Stimulated activated CD4-positive, alpha-beta T cell treated with anti-CD3 and anti-CD28 coated beads, Interleukin-2, amount 100 ng/mL, for 24 hours (primary cell): ENCODE results near the gene NEDD1.

Source experiments
- DNase-seq, 2 donors: peaks; one replicate each; pipeline ENCODE4 v3.0.0-alpha.2; 2020

Gene NEDD1

DNA sequence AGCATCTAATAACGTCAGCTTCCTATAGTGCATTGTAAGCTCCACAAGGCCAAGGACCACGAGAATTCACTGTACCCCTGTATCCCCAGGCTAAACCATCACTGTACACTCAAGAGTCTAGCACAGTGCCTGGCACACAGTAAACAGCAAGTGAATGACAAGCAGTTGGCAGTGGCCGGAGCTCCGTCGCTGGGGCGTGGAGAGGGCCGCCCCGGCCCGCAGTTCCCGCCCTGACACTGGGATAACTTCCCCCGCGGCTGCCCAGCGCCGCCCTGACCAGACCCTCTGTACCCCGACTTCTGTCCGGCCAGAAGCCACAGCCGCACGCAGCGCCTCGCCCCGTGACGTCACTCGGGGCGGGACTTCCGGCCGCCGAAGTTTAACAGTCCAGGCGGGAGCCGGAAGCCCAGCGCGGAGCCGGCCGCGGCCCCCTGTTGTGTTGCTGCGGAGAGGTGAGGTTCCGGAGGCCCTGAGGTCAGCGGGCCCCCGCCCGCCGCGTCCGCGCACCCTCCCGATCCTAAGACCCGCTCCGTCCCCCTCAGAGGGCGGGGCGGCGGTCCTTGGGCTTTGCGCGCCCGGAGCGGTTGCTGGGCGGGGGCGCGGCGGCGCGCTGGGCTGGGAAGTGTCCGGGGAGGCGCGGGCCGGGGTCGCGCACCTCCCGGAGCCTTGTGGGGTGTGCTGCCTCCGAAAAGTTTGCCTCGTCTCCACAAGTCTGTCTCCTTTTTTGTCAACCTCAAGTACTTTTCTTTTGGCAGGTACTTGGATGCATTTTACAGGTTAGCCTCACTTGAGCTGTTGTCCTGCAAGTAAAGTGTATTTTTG lies at the start of gene NEDD1:
TSS of gene NEDD1 (plus strand) at position 409 of the 822 bp plus-strand sequence. CDS start 2,503 bp downstream, outside the sequence.
- DNase-seq: peak; percentile 83 to 89

DNA sequence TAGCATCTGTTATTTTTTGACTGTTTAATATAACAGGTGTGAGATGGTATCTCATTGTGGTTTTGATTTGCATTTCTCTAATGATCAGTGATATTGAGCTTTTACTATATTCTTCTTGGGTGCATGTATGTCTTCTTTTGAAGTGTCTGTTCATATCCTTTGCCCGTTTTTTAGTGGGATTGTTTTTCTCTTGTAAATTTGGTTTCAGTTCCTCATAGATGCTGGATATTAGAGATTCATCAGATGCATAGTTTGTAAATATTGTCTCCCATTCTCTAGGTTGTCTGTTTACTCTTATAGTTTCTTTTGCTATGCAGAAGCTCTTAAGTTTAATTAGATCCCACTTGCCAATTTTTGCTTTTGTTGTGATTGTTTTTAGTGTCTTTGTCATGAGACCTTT lies 48.9 kb upstream of the NEDD1 start:
- DNase-seq: no peak

DNA sequence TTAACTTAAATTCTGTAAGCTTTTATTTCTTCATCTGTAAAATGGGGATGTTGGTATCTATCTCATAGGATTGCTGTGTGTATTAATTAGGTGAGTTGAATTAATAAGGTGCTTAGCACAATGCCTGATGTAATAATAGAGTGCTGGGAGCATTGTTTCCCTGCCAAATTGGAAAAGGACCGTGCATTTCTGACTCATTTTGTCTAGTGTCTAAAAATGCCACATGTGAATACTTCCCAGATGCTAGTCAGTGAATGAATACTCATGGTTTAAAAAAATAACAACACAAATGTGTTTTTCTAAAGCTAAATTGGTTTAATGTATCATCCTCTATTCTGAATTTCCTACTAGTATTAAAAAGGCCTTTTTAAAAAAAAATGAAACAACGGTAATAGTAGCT lies 45.4 kb upstream of the NEDD1 start:
- DNase-seq: no peak

- no peak for DNase-seq
Measured at GRCh38 chr12:96862326-96862725, 44.7 kb upstream of the NEDD1 start.

DNA sequence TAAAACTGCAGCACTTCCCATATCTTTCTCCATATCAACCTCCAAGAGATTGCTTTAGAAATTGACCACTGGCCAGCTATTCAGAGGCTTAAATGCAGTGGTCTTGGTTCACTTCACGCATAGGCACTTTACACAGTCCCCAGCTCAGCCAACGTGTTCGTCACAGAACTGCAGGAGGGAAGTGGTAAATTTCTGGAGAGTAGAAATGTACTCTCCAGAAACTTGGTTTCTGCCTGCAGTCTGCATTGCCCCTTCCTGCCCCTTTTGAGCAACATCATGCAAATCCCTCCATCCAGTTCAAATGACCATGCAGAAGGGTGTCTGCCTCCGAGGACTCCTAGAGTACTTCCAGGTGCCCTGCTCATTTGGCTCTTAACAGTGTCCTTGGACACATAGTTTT lies 42.7 kb upstream of the NEDD1 start:
- no peak for DNase-seq

DNA sequence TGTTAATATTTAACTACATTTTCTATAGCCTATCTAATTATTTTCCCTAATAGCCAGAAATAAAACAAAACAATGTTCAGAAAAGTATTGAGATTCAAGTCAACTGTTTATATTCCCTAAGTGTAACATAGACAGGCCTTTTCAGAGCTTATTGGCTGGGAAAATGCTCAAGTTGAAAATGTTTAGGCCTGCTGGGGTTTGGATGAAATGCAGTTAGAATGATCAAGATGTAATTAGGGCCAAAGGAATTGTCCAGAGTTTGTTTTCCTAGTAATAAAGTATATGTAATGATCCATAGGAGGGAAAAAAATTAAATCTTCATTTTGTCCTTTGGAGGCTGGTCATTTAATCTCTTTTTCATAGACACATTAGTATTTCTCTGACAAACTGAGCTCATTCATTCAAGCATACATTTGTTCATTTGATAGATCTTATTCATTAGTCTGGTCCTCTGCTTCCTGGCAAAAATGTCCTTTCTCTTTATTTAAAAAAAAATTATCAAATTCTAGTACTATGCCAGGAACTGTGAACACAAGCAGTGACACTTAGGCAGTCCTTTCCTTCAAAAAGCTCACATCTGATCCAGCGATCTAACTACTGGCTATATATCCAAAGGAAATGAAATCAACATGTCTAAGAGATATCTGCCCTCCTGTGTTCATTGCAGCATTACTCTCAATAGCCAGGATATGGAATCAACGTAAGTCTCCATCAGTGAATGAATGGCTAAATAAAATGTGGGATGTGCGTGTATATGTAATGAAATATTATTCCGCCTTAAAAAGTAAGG lies 40.1 kb upstream of the NEDD1 start:
- no peak for DNase-seq

GRCh38 chr12:96870946-96871345 lies 36.1 kb upstream of the NEDD1 start:
- no peak for DNase-seq

DNA sequence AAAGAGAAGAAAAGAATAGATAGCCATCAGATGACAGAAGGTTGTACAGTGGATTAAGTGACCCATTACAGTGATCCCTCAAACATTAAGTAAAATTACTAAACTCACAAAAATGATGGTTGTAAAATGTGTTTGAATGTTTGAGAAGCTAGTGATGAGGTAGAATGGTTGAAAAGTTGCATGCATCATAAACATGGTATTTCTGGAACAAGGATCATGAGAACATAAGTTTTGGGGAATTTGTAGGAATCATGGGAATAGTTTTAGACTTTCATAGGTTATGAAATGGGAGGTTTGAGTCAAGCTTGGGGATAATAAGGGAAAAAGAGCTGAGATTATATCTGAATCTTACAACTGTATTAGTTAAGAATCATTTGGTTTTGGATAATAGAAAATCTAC lies 34.1 kb upstream of the NEDD1 start:
- DNase-seq: no peak

GRCh38 chr12:96874211-96874610 lies 32.8 kb upstream of the NEDD1 start:
- no peak for DNase-seq

DNA sequence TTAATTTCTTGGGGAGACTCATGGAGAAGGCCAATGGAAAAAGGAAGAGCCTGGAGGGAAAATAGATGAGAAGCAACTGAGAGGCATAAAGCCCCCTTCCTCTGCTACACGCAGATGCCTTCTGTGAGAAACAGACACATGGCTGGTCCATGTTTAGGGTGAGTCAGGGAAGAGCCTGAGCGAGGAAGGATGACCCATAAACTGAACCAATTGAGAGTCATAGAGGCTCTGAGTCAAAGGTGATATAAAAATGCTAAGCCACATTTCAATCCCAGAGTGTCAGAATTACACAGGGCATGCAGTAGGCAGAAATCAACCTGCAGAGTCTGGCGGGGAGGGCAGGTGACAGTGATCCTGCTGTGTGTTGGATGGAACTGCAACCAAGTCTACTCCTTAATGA lies 30.1 kb upstream of the NEDD1 start:
- no peak for DNase-seq

GRCh38 chr12:96878704-96879103 lies 28.4 kb upstream of the NEDD1 start:
- DNase-seq: no peak

DNA sequence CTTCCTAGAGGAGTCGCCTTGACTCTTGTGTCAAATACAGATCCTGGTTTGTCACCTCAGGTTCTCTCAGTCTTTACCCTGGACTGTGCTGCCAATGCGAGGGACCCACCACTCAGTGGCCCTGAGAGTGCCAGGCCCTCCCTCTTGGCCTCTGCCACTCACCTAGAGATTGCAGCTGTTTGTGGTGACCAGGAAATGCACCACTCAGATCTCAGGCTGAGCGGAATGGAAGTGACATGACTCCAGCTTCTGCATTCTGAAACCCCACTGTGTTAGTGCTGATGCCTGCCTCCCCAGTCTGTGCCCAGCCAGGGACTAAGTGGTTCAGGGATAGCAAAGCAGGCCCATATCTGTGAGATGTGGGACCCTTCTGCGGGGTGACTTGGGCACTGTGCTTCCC lies 27.8 kb upstream of the NEDD1 start:
- no peak for DNase-seq

- DNase-seq: no peak
Measured at GRCh38 chr12:96880220-96880619, 26.8 kb upstream of the NEDD1 start.

GRCh38 chr12:96881608-96882007 lies 25.4 kb upstream of the NEDD1 start:
- no peak for DNase-seq

DNA sequence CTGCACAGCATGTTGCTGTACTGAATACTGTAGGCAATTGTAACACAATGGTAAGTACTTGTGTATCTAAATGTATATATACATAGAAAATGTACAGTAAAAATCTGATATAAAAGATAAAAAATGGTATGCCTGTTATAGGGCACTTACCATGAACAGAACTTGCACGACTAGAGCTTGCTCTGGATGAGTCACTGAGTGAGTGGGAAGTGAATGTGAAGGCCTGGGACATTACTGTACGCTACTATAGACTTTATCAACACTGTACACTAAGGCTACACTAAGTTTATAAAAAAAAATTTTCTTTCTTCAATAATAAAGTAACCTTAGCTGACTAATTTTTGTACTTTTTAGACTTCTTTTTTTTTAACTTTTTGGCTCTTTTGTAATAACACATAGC lies 24.2 kb upstream of the NEDD1 start:
- no peak for DNase-seq

DNA sequence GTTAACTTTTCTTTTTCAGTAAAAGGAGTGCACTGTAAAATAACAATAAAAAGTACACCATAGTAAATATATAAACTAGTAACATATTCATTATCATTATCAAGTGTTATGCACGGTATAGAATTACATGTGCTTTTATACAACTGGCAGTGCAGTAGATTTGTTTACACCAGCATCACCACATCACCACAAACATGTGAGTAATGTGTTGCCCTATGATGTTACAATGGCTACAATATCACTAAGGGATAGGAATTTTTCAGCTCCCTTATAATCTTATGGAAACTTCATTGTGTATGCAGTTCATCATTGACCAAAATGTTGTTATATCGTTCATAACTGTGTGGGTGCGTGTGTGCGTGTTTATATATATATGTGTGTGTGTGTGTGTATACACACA lies 23.5 kb upstream of the NEDD1 start:
- DNase-seq: no peak

DNA sequence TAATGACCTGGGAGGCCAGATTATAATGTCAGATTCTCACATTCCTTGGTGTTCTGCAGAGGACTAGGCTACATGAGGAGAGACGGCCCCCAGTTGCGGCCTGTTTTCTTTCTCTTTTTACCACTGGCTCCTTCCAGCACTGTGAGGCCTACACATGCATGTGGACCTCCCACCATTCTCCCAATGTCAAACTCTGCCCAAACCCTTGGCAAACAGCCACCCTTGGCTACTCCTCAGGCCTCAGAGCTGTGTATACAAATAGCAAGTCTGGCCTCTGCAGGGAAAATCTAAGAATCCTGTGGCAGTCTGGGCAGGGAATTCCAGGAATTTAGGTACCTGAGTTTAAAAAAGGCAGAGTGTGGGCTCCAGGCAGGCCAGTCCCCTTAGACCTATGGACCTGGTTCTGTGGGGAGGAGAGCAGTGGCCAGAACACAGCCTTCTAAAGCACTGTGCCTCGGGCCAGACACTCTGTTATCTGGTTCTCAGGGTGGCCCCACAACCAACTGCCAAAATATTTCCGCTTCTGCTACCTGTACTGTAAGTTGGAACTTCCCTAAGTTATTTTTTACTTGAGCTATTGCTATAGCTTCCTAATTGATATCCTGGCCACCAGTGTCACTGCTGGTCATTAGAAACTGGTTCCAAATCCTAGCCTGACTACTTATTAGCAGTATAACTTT lies 19.9 kb upstream of the NEDD1 start:
- DNase-seq: no peak

- DNase-seq: no peak
Measured at GRCh38 chr12:96889273-96889933, 17.7 kb upstream of the NEDD1 start.

GRCh38 chr12:96890331-96890730 lies 16.7 kb upstream of the NEDD1 start:
- DNase-seq: no peak

DNA sequence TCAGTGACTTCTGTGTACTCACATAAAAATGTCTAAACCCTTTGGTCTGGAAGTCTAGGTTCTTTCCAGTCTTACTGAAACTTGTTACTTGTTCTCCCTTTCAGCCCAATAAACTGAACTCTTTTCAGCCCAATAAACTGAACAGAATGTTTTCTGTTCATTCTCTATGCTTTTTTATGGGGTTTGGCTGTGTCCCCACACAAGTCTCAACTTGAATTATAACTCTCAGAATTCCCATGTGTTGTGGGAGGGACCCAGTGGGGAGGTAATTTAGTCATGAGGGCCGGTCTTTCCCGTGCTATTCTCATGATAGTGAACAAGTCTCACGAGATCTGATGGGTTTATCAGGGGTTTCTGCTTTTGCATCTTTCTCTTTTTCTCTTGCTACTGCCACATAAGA lies 15.0 kb upstream of the NEDD1 start:
- no peak for DNase-seq

- DNase-seq: no peak
Measured at GRCh38 chr12:96897421-96897820, 9.6 kb upstream of the NEDD1 start.

DNA sequence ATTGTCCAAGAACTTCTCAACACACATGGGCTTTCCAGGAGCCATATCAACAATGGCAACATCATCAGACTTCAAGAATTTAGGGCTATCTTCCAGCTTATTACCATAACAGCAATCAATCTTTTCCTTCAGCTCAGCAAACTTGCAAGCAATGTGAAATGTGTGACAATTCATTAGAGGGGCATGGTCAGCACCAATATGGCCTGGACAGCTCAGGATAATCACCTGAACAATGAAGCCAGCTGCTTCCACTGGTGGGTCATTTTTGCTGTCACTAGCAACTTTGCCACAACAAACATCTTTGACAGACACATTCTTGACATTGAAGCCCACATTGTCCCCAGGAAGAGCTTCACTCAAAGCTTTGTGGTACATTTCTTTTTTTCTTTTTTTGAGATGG lies 5.9 kb upstream of the NEDD1 start:
- DNase-seq: no peak

DNA sequence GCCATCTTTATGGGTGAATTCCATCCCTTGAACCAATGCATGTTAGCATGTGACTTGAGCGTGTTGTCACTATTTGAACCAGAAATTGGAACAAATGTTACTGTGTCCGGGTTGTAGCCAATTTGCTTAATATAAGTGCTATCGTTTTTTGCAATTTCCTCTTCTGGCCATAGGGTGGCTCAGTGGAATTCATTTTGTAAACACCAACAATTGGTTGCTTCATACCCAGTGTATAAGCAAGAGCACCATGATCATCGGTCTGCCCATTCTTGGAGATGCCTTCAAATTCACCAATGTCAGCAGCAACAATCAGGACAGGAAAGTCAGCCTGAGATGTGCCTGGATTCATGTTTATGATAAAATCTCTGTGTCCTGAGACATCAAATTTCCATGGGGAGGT lies 5.0 kb upstream of the NEDD1 start:
- no peak for DNase-seq
